Chondrocyte (in vitro differentiated cells): Measurements from ENCODE around the gene CDH24. TPM values are rescaled to one million over a fixed set of nuclear protein-coding genes. Genes with fewer than 3 reads are reported as not detected.

ENCODE experiments used
- DNase-seq: peaks from one replicate; pipeline ENCODE4 v3.0.0; 2021; ENCODE audit warnings: mixed read lengths, low spot score
- H3K27ac Mint-ChIP-seq: one replicate; pipeline ENCODE4 v1.8.0; 2021; ENCODE audit warnings: mild to moderate bottlenecking, moderate library complexity, mixed read lengths; ENCODE audit not compliant: unreplicated experiment
- H3K27me3 Mint-ChIP-seq: 2 replicates; pipeline ENCODE4 v1.8.0; 2021; ENCODE audit warnings: low read depth, mixed read lengths
- H3K36me3 Mint-ChIP-seq: 2 replicates; pipeline ENCODE4 v1.8.0; 2021; ENCODE audit warnings: low read depth, mixed read lengths
- H3K4me1 Mint-ChIP-seq: 2 replicates; pipeline ENCODE4 v1.8.0; 2021; ENCODE audit warnings: low read depth, mild to moderate bottlenecking, mixed read lengths
- H3K4me3 Mint-ChIP-seq: one replicate; pipeline ENCODE4 v1.8.0; 2021; ENCODE audit warnings: mild to moderate bottlenecking, moderate library complexity, mixed read lengths; ENCODE audit not compliant: unreplicated experiment
- H3K9me3 Mint-ChIP-seq: 2 replicates; pipeline ENCODE4 v1.8.0; 2021; ENCODE audit warnings: low read depth, mixed read lengths
- total RNA-seq: library from RNA; stranded (reverse); gene quantifications from 3 replicates; pipeline ENCODE4 v1.2.1, GENCODE V29; 2021
- TF ChIP-seq, protein P1 (sequence below): fragments of 200-600 bp; sonication (generic); IDR thresholded peaks from 2 replicates; pipeline ENCODE4 v1.5.0; 2021; ENCODE audit warnings: antibody characterized with exemption, mild to moderate bottlenecking, moderate library complexity

Gene CDH24
- total RNA-seq, 1 donor from 2014 or later, result 10.2 TPM

DNA sequence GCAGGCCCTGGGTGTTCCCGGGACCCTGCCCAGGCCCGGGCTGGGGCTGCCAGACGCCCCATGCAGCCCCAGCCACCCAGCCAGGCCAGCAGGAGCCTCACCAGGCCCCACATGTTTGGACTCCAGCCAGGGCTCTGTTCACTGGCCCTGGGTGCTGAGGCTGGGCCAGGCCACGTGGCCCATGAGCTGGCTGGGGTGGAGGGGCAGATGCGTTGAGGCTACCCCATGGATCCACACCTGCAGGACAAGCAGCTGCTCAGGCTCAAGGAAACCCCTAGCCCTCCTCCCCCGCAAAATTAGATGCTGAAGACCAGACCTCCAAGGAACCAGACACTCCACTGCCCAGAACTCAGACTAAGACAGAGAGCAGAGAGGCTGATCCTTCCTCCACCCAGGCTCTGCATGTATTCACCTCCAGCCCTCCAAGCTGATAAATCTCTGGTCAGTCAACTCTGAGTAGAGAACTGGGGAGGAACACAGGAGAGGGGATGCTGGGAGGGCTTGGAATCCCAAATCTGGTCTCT, 1.6 kb downstream of the CDH24 start:
- no peak for DNase-seq
- Mint-ChIP-seq H3K36me3 (peaks cover 6% of the 10 kb centered on the region), H3K27ac (no peak overlapping the region), H3K9me3 (no peaks in the 10 kb centered on the region), H3K4me3 (no peak overlapping the region), H3K4me1 (peaks cover 23% of the 10 kb centered on the region), H3K27me3 (no peaks in the 10 kb centered on the region)
- TF ChIP-seq, protein P1, sequence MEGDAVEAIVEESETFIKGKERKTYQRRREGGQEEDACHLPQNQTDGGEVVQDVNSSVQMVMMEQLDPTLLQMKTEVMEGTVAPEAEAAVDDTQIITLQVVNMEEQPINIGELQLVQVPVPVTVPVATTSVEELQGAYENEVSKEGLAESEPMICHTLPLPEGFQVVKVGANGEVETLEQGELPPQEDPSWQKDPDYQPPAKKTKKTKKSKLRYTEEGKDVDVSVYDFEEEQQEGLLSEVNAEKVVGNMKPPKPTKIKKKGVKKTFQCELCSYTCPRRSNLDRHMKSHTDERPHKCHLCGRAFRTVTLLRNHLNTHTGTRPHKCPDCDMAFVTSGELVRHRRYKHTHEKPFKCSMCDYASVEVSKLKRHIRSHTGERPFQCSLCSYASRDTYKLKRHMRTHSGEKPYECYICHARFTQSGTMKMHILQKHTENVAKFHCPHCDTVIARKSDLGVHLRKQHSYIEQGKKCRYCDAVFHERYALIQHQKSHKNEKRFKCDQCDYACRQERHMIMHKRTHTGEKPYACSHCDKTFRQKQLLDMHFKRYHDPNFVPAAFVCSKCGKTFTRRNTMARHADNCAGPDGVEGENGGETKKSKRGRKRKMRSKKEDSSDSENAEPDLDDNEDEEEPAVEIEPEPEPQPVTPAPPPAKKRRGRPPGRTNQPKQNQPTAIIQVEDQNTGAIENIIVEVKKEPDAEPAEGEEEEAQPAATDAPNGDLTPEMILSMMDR, result no peak

DNA sequence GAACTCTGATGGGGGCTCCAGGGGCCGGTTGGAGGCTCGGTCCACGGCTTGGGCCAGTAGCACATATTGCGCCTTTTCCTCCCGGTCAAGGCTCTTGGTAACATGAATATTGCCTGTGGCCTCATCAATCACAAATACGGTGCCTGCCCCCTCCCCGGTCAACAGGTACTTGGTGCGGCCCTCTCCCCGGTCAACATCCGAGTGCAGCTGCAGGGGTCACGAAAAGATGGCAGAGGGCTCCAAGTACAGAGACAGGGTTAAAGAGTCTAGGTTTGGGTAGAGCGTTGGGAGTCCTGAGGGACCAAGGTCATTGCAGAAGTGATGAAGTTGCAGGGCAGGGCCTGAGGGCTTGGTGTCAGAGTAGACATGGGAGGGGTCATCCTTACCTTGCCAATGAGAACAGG, 2.2 kb downstream of the CDH24 start:
- no peak overlapping the region for H3K27ac Mint-ChIP-seq
- no peak overlapping the region for H3K4me3 Mint-ChIP-seq
- H3K36me3 Mint-ChIP-seq, result peaks cover 6% of the 10 kb centered on the region
- H3K4me1 Mint-ChIP-seq, result peaks cover 23% of the 10 kb centered on the region
- no peak for DNase-seq
- TF ChIP-seq, protein P1, result no peak
- no peaks in the 10 kb centered on the region for H3K9me3 Mint-ChIP-seq
- no peaks in the 10 kb centered on the region for H3K27me3 Mint-ChIP-seq

DNA sequence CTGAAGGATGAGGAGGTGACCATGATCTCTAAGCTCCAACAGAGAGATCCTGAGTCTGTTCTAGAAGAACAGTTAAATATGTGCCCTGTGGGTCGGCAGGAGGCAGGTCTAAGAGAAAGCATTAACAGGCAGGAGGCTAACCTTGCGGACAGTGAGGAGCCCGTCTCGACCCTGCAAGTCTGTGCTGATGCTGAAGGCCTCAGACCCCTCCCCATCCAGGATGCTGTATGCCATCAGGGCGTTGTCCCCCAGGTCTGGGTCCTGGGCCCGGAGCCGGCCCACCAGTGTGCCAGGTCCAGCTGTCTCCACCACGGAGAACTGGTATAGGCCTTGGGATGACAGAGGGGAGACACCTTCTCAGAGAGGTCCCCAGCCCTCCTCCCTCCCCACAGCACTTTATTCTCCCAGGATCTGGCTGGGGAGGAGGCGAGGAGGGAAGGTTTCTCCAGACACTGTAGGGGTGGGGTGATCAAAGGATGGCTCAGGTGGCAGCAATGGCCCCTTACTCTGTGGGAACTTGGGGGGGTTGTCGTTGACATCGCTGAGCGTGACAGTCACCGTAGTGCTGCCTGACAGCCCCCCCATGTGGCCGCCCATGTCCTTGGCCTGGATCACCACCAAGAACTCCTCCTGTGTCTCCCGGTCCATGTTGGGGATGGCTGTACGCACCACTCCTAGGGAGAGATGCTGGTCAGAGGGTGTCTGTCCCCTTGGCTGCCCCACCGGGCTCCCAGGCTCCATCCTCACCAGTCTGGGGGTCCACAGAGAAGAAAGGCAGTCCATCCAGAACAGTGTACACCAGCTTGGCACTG, 3.1 kb downstream of the CDH24 start:
- H3K4me1 Mint-ChIP-seq, result peaks cover 21% of the 10 kb centered on the region
- H3K27me3 Mint-ChIP-seq, result no peaks in the 10 kb centered on the region
- TF ChIP-seq, protein P1, result peak; percentile 61
- no peak for DNase-seq
- H3K27ac Mint-ChIP-seq, result no peak overlapping the region
- peaks cover 3% of the 10 kb centered on the region for H3K36me3 Mint-ChIP-seq
- no peak overlapping the region for H3K4me3 Mint-ChIP-seq
- H3K9me3 Mint-ChIP-seq, result no peaks in the 10 kb centered on the region

DNA sequence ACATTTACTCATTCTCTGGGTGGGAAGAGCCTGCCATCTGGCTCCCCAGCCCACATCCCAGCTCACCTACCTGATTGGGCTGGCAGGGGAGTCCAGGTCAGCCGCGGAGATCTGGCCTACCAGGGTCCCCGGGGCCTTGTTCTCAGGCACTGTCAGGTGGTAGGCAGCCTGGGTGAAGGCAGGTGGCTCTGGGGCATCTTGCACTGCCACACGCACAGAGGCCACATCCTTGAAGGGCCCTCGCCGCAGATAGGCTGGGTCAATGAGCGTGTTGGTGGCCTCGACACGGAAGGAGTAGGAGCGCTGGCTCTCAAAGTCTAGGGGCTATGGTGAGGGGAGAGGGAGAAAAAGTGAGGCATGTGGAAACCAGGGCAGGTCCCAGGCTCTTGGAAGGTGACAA, 3.9 kb downstream of the CDH24 start:
- no peaks in the 10 kb centered on the region for H3K9me3 Mint-ChIP-seq
- H3K27me3 Mint-ChIP-seq, result no peaks in the 10 kb centered on the region
- TF ChIP-seq, protein P1, result no peak
- H3K4me3 Mint-ChIP-seq, result no peak overlapping the region
- H3K4me1 Mint-ChIP-seq, result peaks cover 20% of the 10 kb centered on the region
- no peak overlapping the region for H3K27ac Mint-ChIP-seq
- DNase-seq, result no peak
- no peaks in the 10 kb centered on the region for H3K36me3 Mint-ChIP-seq

DNA sequence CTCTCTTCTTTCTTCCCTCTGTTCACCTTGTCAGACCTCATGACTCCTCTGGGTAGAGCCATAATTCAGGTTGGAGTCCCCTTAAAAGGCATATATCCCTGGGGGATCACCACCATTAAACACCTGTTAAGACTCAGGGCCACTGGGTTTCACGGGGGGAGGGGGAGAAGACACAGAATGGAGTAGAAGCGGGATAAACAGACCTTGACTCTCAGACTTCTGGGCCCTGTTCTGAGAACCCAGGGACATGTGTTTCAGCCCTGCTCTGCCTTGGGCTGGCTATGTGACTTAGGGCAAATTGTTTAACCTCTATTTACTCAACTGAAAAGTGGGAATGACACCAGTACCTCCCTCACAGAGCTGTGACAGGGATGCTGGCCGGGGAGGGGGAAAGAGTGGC, 4.6 kb downstream of the CDH24 start:
- Mint-ChIP-seq H3K4me1 (peaks cover 14% of the 10 kb centered on the region), H3K4me3 (no peak overlapping the region), H3K9me3 (no peaks in the 10 kb centered on the region), H3K36me3 (no peaks in the 10 kb centered on the region), H3K27ac (no peak overlapping the region), H3K27me3 (no peaks in the 10 kb centered on the region)
- DNase-seq, result no peak
- TF ChIP-seq, protein P1, result no peak
